Tibial artery (tissue), 4 donors: ENCODE results near the gene DUS2.
"Not testable (repeated sequence)": the region's sequence is repeated elsewhere in the genome, so short reads cannot be mapped to it uniquely, and the experiment has no call there.

Experiments
- DNase-seq, 2 donors: peaks; one replicate each; pipeline ENCODE4 v3.0.0-alpha.2; 2019
- H3K27ac ChIP-seq, 2 donors: fragments of 200-600 bp; sonication (generic) in 1 of 2; 1 replicate in 1 of 2; 2 replicates in 1 of 2; pipeline ENCODE4 v1.5.1; 2018 to 2019; ENCODE audit warnings: mild to moderate bottlenecking in 1 of 2
- H3K27me3 ChIP-seq, 2 donors: fragments of 200-600 bp; sonication (generic) in 1 of 2; one replicate each; pipeline versions ENCODE4 v1.5.1 to v1.6.0; 2016 to 2019
- H3K36me3 ChIP-seq, 3 donors: fragments of 200-600 bp; sonication (generic) in 2 of 3; one replicate each; pipeline ENCODE4 v1.5.1; 2016 to 2019; ENCODE audit warnings: mild to moderate bottlenecking in 2 of 3
- H3K4me1 ChIP-seq, 4 donors: fragments of 200-600 bp; sonication (generic) in 2 of 4; 1 replicate in 3 of 4; 2 replicates in 1 of 4; pipeline ENCODE4 v1.5.1; 2016 to 2019
- H3K4me3 ChIP-seq, 2 donors: fragments of 200-600 bp; sonication (generic) in 1 of 2; 1 replicate in 1 of 2; 2 replicates in 1 of 2; pipeline ENCODE4 v1.5.1; 2018 to 2019; ENCODE audit warnings: mild to moderate bottlenecking in 2 of 2
- H3K9me3 ChIP-seq, 3 donors: fragments of 200-600 bp; sonication (generic) in 1 of 3; one replicate each; pipeline ENCODE4 v1.5.1; 2016 to 2019
- CTCF ChIP-seq, 2 experiments: fragments of 200-600 bp in 1 of 2; fragments of 450-650 bp in 1 of 2; IDR thresholded peaks; one replicate each; pipeline ENCODE4 v1.5.1; 2017 to 2019; ENCODE audit warnings: antibody characterized with exemption in 2 of 2, mild to moderate bottlenecking in 1 of 2, moderate library complexity in 1 of 2
- intact Hi-C: fragments of 100-400 bp; cut with DNase I; formaldehyde crosslinking; loops from one replicate; pipeline ENCODE4 v1.15.0; 2023; ENCODE audit warnings: low total_unique reads

The DUS2 gene

GRCh38 chr16:68003031-68003430, 20.1 kb upstream of the DUS2 start:
- no peaks in the 10 kb centered on the region for H3K27me3 ChIP-seq
- intact Hi-C loops: no loop called here
- no peak for TF ChIP-seq CTCF (IDR thresholded peaks at IDR 0.05)
- H3K27ac ChIP-seq: no peak overlapping the region
- H3K9me3 ChIP-seq: no peaks in the 10 kb centered on the region
- no peak for DNase-seq
- H3K4me3 ChIP-seq: no peak overlapping the region
- H3K4me1 ChIP-seq: no peaks in the 10 kb centered on the region
- no peaks in the 10 kb centered on the region for H3K36me3 ChIP-seq

- H3K4me3 ChIP-seq: no peak overlapping the region
- intact Hi-C loops: no loop called here
- no peaks in the 10 kb centered on the region for H3K9me3 ChIP-seq
- no peaks in the 10 kb centered on the region for H3K36me3 ChIP-seq
- H3K4me1 ChIP-seq: no peaks in the 10 kb centered on the region
- DNase-seq: no peak
- no peak overlapping the region for H3K27ac ChIP-seq
- H3K27me3 ChIP-seq: no peaks in the 10 kb centered on the region
- TF ChIP-seq CTCF (IDR thresholded peaks at IDR 0.05): no peak
Measured at GRCh38 chr16:68005211-68005610, 17.9 kb upstream of the DUS2 start.

GRCh38 chr16:68005786-68006286, 17.2 kb upstream of the DUS2 start:
- Histone ChIP-seq H3K27ac (no peak overlapping the region), H3K4me1 (no peaks in the 10 kb centered on the region), H3K4me3 (no peak overlapping the region), H3K36me3 (no peaks in the 10 kb centered on the region), H3K9me3 (no peaks in the 10 kb centered on the region), H3K27me3 (no peaks in the 10 kb centered on the region)
- intact Hi-C loops: no loop called here
- TF ChIP-seq CTCF (IDR thresholded peaks at IDR 0.05): no peak
- peak in 1 of 2 donors; percentile 55 for DNase-seq

GRCh38 chr16:68009157-68009735, 13.8 kb upstream of the DUS2 start:
- H3K9me3 ChIP-seq: no peaks in the 10 kb centered on the region
- H3K27ac ChIP-seq: no peak overlapping the region
- TF ChIP-seq CTCF (IDR thresholded peaks at IDR 0.05): no peak
- no peak for DNase-seq
- no peak overlapping the region for H3K4me3 ChIP-seq
- H3K4me1 ChIP-seq: no peaks in the 10 kb centered on the region
- intact Hi-C loops: no loop called here
- H3K27me3 ChIP-seq: peaks cover 0 to 3% of the 10 kb centered on the region in 2 donors
- H3K36me3 ChIP-seq: no peaks in the 10 kb centered on the region

GRCh38 chr16:68009872-68010271, 13.2 kb upstream of the DUS2 start:
- H3K4me3 ChIP-seq, intact Hi-C loops, H3K36me3 ChIP-seq, H3K4me1 ChIP-seq, H3K27ac ChIP-seq, H3K27me3 ChIP-seq, H3K9me3 ChIP-seq, DNase-seq: not testable (repeated sequence)

- no peak overlapping the region for H3K27ac ChIP-seq
- DNase-seq: no peak
- H3K4me3 ChIP-seq: no peak overlapping the region
- no peak for TF ChIP-seq CTCF (IDR thresholded peaks at IDR 0.05)
- H3K27me3 ChIP-seq: peaks cover 0 to 3% of the 10 kb centered on the region in 2 donors
- no peaks in the 10 kb centered on the region for H3K36me3 ChIP-seq
- H3K9me3 ChIP-seq: no peaks in the 10 kb centered on the region
- no peaks in the 10 kb centered on the region for H3K4me1 ChIP-seq
- intact Hi-C loops: no loop called here
Measured at GRCh38 chr16:68013440-68013839, 9.6 kb upstream of the DUS2 start.
